Measurements from ENCODE around the gene RAB8B.

RAB8B gene

DNA sequence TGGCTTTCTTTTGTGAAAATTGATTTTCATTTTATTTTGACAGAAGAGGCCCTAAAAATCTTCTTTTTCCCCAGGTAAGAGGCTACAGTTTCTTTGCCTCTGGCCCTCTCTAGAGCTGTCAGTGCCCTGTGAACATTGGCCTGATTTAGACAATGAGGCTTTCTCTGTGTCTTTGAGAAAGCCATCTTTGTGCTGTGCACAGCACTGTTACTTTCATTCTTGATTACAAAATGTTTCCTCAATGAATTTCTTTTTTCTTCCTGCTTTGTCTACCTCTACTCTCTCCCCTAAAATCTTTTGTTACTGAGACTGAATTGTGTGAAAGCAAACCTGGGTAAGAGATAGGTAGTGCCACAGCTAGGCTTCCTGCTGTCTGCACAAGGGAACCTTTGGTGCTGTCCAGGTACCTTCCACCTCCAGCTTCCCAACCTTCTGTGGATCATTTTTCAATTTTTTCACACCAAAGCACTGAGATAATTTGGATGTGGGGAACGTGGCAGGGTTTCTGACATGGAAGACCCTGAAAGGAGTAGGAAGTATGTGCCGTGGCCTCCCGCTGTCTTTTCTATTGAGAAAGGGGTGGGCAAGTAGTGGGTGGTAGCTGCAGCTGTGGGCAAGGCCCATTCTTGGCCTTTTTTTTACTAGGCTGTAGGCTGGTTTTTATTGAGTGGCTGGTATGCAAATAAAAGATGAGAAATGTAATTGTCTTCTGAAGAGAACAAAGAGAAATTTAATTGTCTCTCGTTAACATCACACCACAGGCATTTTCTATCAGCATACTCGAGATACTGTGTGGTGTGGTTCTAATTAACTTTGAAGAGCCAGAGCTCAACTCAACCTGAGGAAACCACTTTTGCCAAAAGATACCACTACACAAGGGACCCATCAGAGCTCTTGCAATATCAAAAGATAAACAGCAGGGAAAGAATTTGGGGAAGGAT is 21.0 kb downstream of the RAB8B start:
- Histone ChIP-seq H3K27ac (ENCODE audit: low read depth, low read length) (peak overlapping the region; percentile 84), H3K4me1 (ENCODE audit: control insufficient read depth, insufficient read depth, low read length) (peaks cover 19% of the 10 kb centered on the region), H3K27me3 (ENCODE audit: control insufficient read depth, insufficient read depth, low read length) (no peaks in the 10 kb centered on the region), H3K4me3 (ENCODE audit: low read depth, low read length) (peak overlapping the region; percentile 6; the same call in 1 of the 2 replicates), H3K9me3 (ENCODE audit: control insufficient read depth, insufficient read depth, low read length) (no peaks in the 10 kb centered on the region), H3K9ac (ENCODE audit: low read depth, low read length) (peak overlapping the region; percentile 33; the same call in 1 of the 2 replicates), H3K36me3 (ENCODE audit: control insufficient read depth, insufficient read depth, low read length) (no peaks in the 10 kb centered on the region)

GRCh38 chr15:63211092-63211490 is 21.7 kb downstream of the RAB8B start:
- Histone ChIP-seq H3K36me3 (ENCODE audit: control insufficient read depth, insufficient read depth, low read length) (no peaks in the 10 kb centered on the region), H3K27me3 (ENCODE audit: control insufficient read depth, insufficient read depth, low read length) (no peaks in the 10 kb centered on the region), H3K27ac (ENCODE audit: low read depth, low read length) (peak overlapping the region; percentile 84), H3K4me3 (ENCODE audit: low read depth, low read length) (no peak overlapping the region), H3K9me3 (ENCODE audit: control insufficient read depth, insufficient read depth, low read length) (no peaks in the 10 kb centered on the region), H3K9ac (ENCODE audit: low read depth, low read length) (no peak overlapping the region), H3K4me1 (ENCODE audit: control insufficient read depth, insufficient read depth, low read length) (peaks cover 19% of the 10 kb centered on the region)

DNA sequence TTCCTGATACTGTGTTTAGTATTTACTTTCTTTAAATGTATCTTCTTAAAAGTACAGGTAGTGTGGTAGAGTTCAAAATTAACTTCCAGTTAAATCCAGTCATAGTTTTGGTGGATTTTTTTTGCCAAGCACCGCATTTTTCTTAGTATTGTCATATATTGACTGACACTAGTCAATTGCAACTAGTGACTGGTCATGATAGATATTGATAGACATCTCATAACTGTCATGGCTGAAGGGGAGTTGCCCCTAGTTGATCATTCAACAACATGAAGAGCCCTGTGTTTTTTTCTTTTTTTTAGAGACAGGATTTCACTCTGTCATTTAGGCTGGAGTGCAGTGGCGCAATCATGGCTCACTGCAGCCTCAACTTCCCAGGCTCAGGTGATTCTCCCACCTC is 22.1 kb downstream of the RAB8B start:
- H3K4me3 ChIP-seq (ENCODE audit: low read depth, low read length) = no peak overlapping the region
- H3K27me3 ChIP-seq (ENCODE audit: control insufficient read depth, insufficient read depth, low read length) = no peaks in the 10 kb centered on the region
- H3K36me3 ChIP-seq (ENCODE audit: control insufficient read depth, insufficient read depth, low read length) = no peaks in the 10 kb centered on the region
- no peaks in the 10 kb centered on the region for H3K9me3 ChIP-seq (ENCODE audit: control insufficient read depth, insufficient read depth, low read length)
- H3K27ac ChIP-seq (ENCODE audit: low read depth, low read length) = peak overlapping the region; percentile 29
- H3K4me1 ChIP-seq (ENCODE audit: control insufficient read depth, insufficient read depth, low read length) = peaks cover 19% of the 10 kb centered on the region
- no peak overlapping the region for H3K9ac ChIP-seq (ENCODE audit: low read depth, low read length)

DNA sequence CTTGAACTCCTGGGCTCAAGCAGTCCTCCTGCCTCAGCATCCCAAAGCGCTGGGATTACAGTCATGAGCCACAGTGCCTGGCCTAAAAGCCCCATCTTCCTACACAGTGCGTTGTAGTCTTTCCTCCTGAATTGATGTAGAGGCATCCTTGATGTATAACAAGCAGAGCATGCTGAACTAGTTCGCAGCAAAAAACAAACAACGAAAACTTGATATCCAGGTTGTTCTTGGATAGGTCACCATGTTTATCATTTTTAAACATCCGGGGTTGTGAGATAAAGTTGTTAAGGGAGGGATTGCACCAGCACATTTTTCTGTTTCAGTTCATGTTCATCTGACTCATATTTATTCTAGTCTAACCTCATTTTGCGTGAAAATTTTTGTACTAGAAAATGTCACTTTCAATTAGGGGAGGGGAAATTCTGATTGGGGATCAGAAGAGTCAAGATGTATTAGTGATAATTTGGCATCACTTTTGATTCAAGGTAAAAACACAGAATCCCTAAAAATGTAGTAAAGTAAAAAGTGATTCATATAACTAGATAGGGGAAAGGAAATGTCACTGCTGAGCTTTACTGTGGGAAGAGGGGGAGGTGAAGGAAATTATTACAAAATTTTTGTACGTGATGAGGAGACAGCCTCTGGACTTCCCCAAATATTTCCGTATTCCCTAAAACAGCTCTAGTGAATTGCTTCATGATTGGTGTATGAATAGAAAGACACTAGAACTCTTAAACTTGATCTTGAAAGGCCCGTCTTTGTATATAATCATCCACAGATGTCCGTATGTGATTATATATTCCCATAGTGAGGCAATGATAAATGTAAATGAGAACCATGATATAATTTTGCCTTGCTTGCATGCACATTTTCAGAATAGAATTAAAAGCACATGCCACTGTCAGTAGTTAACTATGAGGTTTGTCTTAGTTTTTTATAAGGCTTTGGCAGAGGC is 22.9 kb downstream of the RAB8B start:
- Histone ChIP-seq H3K27ac (ENCODE audit: low read depth, low read length) (no peak overlapping the region), H3K36me3 (ENCODE audit: control insufficient read depth, insufficient read depth, low read length) (no peaks in the 10 kb centered on the region), H3K9me3 (ENCODE audit: control insufficient read depth, insufficient read depth, low read length) (no peaks in the 10 kb centered on the region), H3K9ac (ENCODE audit: low read depth, low read length) (no peak overlapping the region), H3K27me3 (ENCODE audit: control insufficient read depth, insufficient read depth, low read length) (no peaks in the 10 kb centered on the region), H3K4me3 (ENCODE audit: low read depth, low read length) (no peak overlapping the region), H3K4me1 (ENCODE audit: control insufficient read depth, insufficient read depth, low read length) (peaks cover 19% of the 10 kb centered on the region)

DNA sequence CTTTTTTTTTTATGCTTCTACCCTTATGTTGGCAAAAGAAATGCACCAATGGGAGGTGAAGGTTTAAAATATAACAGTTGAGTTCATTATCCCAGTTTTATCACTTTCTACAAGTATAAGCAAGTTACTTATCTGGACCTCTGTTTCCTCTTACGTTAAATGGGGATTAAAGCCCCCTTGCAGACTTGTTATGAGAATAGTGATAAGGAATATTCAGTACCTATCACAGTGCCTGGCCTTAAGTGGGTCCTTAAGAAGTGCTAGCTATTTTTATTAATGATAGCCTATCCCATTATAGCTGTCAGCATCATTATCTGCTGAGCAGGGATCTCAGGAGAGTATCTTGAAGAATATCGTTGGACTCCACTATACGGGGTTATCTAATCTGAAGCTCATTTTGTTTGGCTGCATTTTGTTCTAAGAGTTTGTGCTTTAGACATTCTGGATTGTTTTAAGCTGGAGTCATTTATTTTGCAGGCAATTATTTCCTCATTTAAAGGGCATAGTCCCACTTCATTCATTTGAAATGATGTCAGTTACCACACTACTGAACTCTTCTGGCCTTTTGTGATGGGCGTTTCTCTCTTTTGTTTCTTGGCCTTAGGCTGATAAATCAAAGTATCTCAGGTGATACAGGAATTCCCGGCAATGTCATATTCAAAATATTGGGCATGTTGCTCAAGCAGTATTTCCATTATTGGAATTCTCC is 28.8 kb downstream of the RAB8B start:
- H3K27ac ChIP-seq (ENCODE audit: low read depth, low read length) = no peak overlapping the region
- H3K27me3 ChIP-seq (ENCODE audit: control insufficient read depth, insufficient read depth, low read length) = no peaks in the 10 kb centered on the region
- H3K9me3 ChIP-seq (ENCODE audit: control insufficient read depth, insufficient read depth, low read length) = no peaks in the 10 kb centered on the region
- H3K4me3 ChIP-seq (ENCODE audit: low read depth, low read length) = no peak overlapping the region
- no peak overlapping the region for H3K9ac ChIP-seq (ENCODE audit: low read depth, low read length)
- no peaks in the 10 kb centered on the region for H3K36me3 ChIP-seq (ENCODE audit: control insufficient read depth, insufficient read depth, low read length)
- peaks cover 13% of the 10 kb centered on the region for H3K4me1 ChIP-seq (ENCODE audit: control insufficient read depth, insufficient read depth, low read length)

GRCh38 chr15:63219196-63219710 is 29.8 kb downstream of the RAB8B start:
- Histone ChIP-seq H3K36me3 (ENCODE audit: control insufficient read depth, insufficient read depth, low read length) (no peaks in the 10 kb centered on the region), H3K4me3 (ENCODE audit: low read depth, low read length) (no peak overlapping the region), H3K9me3 (ENCODE audit: control insufficient read depth, insufficient read depth, low read length) (no peaks in the 10 kb centered on the region), H3K4me1 (ENCODE audit: control insufficient read depth, insufficient read depth, low read length) (peaks cover 13% of the 10 kb centered on the region), H3K27me3 (ENCODE audit: control insufficient read depth, insufficient read depth, low read length) (no peaks in the 10 kb centered on the region), H3K9ac (ENCODE audit: low read depth, low read length) (no peak overlapping the region), H3K27ac (ENCODE audit: low read depth, low read length) (no peak overlapping the region)

DNA sequence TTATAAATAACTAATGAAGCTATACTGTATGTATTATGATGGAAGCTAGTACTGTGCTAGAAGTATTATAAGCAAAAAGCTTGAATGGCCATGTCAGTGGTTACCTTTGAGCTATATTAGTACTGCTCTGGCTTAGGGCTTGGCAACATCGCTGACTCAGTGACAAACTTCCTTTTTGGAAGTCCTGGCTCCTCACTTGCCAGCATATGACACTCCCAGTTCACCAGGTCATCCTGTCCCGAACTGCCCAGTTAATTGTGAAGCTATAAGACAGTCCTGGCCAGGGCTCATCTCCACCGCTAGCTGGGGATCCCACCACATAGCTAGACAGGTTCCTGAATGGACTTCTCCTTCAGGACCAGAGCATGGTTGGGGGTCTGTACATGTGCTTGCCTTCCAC is 31.9 kb downstream of the RAB8B start:
- Histone ChIP-seq H3K9ac (ENCODE audit: low read depth, low read length) (no peak overlapping the region), H3K36me3 (ENCODE audit: control insufficient read depth, insufficient read depth, low read length) (no peaks in the 10 kb centered on the region), H3K4me1 (ENCODE audit: control insufficient read depth, insufficient read depth, low read length) (peaks cover 13% of the 10 kb centered on the region), H3K9me3 (ENCODE audit: control insufficient read depth, insufficient read depth, low read length) (no peaks in the 10 kb centered on the region), H3K27ac (ENCODE audit: low read depth, low read length) (no peak overlapping the region), H3K27me3 (ENCODE audit: control insufficient read depth, insufficient read depth, low read length) (no peaks in the 10 kb centered on the region), H3K4me3 (ENCODE audit: low read depth, low read length) (no peak overlapping the region)

- H3K4me1 ChIP-seq (ENCODE audit: control insufficient read depth, insufficient read depth, low read length) = peaks cover 9% of the 10 kb centered on the region
- no peak overlapping the region for H3K9ac ChIP-seq (ENCODE audit: low read depth, low read length)
- H3K36me3 ChIP-seq (ENCODE audit: control insufficient read depth, insufficient read depth, low read length) = no peaks in the 10 kb centered on the region
- no peak overlapping the region for H3K27ac ChIP-seq (ENCODE audit: low read depth, low read length)
- H3K27me3 ChIP-seq (ENCODE audit: control insufficient read depth, insufficient read depth, low read length) = no peaks in the 10 kb centered on the region
- no peak overlapping the region for H3K4me3 ChIP-seq (ENCODE audit: low read depth, low read length)
- no peaks in the 10 kb centered on the region for H3K9me3 ChIP-seq (ENCODE audit: control insufficient read depth, insufficient read depth, low read length)
These were observed 34.1 kb downstream of the RAB8B start for GRCh38 chr15:63223463-63223862.

- Histone ChIP-seq H3K36me3 (ENCODE audit: control insufficient read depth, insufficient read depth, low read length) (no peaks in the 10 kb centered on the region), H3K4me1 (ENCODE audit: control insufficient read depth, insufficient read depth, low read length) (peaks cover 9% of the 10 kb centered on the region), H3K27ac (ENCODE audit: low read depth, low read length) (no peak overlapping the region), H3K9me3 (ENCODE audit: control insufficient read depth, insufficient read depth, low read length) (no peaks in the 10 kb centered on the region), H3K27me3 (ENCODE audit: control insufficient read depth, insufficient read depth, low read length) (no peaks in the 10 kb centered on the region), H3K9ac (ENCODE audit: low read depth, low read length) (no peak overlapping the region), H3K4me3 (ENCODE audit: low read depth, low read length) (no peak overlapping the region)
These were observed 36.0 kb downstream of the RAB8B start for GRCh38 chr15:63225381-63225780.

DNA sequence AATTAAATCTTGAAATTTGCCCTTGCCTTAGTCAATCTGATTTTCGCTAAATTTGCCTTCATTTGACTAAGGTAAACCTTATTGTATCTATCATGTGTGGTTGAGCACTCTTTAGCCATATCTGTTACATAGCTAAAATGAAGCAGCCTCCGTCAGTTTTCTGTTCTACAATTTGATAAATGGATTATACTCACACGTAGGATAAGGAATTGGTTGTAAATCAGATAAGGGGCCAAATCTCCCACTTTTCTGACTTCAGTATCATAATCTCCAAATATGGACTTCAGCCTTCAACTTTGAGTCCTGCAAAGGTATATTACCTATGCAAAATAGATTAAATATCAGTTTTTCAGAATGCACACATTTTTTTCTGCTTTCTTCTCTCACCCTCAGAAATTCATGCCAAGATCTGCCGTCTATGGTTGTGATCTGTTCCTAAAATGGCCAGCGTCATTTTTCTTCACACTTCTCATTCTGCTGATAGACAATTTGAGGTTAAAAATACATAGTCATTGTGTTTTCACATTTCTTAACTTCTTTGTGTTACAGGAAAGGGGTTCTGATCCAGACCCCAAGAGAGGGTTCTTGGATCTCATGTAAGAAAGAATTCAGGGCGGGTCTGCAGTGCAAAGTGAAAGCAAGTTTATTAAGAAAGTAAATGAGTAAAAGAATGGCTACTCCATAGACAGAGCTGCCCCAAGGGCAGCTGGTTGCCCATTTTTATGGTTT is 36.9 kb downstream of the RAB8B start:
- no peaks in the 10 kb centered on the region for H3K36me3 ChIP-seq (ENCODE audit: control insufficient read depth, insufficient read depth, low read length)
- H3K27ac ChIP-seq (ENCODE audit: low read depth, low read length) = no peak overlapping the region
- H3K9ac ChIP-seq (ENCODE audit: low read depth, low read length) = no peak overlapping the region

More for the DNA sequence above, 36.9 kb downstream of the RAB8B start:
- Histone ChIP-seq H3K4me3 (ENCODE audit: low read depth, low read length) (no peak overlapping the region), H3K27me3 (ENCODE audit: control insufficient read depth, insufficient read depth, low read length) (no peaks in the 10 kb centered on the region), H3K9me3 (ENCODE audit: control insufficient read depth, insufficient read depth, low read length) (no peaks in the 10 kb centered on the region), H3K4me1 (ENCODE audit: control insufficient read depth, insufficient read depth, low read length) (peaks cover 9% of the 10 kb centered on the region)

Measured in HUES48 (cell line).